Epithelial cell of esophagus (primary cell): ENCODE measurements around the gene PDLIM7.

ENCODE experiments used
- DNase-seq: peaks from one replicate; pipeline ENCODE4 v3.0.0; 2010; ENCODE audit warnings: low read depth
- H3K4me3 ChIP-seq: 2 replicates; pipeline ENCODE4 v1.5.1; 2011; ENCODE audit warnings: mild to moderate bottlenecking, low read length, control low read depth
- TF ChIP-seq, protein P1 (sequence below): IDR thresholded peaks from 2 replicates; pipeline ENCODE4 v1.5.1; 2011; ENCODE audit warnings: low read depth, mild to moderate bottlenecking, low read length, control low read depth, inconsistent platforms; ENCODE audit not compliant: insufficient read depth; ENCODE audit errors: missing control alignments

Gene PDLIM7

DNA sequence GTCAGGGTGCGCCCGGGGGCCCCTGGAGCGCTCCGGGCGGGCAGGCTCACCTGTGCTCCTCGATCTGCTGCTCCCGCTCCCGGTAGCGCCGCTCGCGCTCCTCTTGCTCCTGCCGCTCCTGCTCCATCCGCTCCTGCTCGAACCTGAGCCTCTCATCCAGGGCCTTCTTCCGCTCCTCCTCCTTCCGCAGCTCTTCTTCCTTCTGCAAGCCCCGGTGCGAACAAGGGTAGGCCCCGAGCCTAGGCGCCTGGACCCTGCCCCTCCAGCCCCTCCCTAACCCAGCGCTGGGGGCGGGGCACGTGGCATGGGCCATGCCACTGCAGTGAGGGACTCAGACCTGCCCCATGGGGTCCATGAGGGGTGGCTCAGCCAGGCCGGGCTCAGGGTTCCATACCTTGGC, 30.5 kb downstream of the PDLIM7 start:
- TF ChIP-seq, protein P1, sequence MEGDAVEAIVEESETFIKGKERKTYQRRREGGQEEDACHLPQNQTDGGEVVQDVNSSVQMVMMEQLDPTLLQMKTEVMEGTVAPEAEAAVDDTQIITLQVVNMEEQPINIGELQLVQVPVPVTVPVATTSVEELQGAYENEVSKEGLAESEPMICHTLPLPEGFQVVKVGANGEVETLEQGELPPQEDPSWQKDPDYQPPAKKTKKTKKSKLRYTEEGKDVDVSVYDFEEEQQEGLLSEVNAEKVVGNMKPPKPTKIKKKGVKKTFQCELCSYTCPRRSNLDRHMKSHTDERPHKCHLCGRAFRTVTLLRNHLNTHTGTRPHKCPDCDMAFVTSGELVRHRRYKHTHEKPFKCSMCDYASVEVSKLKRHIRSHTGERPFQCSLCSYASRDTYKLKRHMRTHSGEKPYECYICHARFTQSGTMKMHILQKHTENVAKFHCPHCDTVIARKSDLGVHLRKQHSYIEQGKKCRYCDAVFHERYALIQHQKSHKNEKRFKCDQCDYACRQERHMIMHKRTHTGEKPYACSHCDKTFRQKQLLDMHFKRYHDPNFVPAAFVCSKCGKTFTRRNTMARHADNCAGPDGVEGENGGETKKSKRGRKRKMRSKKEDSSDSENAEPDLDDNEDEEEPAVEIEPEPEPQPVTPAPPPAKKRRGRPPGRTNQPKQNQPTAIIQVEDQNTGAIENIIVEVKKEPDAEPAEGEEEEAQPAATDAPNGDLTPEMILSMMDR = no peak
- H3K4me3 ChIP-seq = no peak overlapping the region
- no peak for DNase-seq

DNA sequence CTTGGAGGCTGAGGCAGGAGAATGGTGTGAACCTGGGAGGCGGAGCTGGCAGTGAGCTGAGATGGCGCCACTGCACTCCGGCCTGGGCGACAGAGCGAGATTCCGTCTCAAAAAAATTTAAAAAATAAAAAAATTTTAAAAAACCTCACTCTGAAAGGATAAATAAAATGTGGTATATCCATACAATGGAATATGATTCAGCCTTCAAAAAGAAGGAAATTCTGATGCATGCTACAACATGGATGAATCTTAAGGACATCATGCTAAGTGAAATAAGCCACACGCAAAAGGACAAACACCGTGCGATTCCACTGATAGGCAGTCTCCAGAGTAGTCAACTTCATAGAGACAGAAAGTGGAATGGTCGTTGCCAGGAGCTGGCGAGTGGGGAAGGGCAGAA, 32.4 kb downstream of the PDLIM7 start:
- H3K4me3 ChIP-seq = no peak overlapping the region
- DNase-seq = no peak
- TF ChIP-seq, protein P1 = no peak

DNA sequence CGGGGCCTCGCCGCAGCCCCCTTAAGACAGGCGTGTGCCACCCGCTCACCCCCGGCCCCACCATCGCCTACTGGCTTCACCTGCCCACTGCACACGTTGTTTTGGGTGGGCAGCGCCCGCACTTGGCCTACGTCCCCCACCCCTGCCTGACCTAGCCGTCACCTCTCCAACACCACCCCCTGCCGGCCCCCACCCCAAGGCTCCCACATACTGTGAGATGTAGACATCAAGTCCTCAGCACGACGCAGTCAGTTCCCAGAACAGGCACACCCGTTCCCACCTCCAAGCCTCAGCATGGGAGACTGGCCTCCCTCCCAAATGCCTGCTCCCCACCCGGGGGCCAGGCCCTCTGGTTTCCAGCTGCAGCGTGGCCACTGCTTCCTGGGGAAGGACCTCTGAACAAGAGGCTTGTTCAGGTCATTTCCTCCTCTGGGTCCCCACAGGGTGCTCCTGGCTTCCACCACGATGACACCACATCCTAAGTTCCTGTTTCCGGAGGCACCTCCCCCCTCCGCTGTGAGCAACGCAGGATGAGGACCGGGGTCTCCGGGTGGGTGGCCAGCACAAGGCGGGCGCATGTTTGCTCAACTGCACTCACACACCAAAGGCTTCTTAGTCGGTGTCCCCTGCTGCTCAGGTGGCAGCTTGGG, 35.3 kb downstream of the PDLIM7 start:
- DNase-seq = no peak
- TF ChIP-seq, protein P1 = no peak
- H3K4me3 ChIP-seq = no peak overlapping the region

DNA sequence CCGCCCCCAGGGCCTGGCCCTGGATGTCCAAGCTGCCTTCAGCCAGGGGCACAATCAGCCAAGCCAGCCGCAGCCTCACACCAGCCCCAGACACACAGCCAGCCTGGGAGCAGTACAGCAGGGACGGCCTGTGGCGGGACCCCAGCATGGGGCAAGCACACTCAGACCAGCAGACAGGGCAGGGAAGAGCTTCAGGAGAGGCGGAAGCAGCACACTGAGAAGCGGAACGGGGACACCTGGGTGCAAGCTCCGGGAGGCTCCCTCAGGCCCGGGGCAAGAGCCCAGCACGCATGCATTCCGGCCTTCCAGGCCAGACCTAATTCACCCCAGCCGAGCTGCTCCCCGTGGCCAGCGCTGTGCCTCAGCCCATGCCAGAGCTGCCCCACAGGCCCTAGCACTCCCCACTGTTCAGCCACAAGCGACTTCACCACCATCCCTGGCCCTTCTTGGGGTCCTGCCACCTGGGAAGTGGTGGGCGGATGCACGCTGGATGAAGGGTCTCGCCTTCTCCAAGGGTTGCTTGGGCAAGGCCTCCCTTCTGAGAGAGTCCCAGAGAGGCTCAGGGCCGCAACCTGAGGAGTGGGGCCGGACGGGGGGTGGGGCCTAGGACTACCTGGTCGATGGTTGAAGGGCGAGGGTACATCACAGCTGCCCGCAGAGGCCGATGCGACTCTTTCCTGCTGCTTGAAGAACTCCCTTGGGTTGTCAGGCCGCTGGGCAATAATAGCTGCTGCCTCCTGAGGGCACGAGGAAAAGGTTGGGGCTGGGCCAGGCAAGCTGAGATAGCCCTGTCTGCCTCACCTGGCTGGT, 37.4 kb downstream of the PDLIM7 start:
- no peak for DNase-seq
- no peak overlapping the region for H3K4me3 ChIP-seq
- TF ChIP-seq, protein P1 = no peak

DNA sequence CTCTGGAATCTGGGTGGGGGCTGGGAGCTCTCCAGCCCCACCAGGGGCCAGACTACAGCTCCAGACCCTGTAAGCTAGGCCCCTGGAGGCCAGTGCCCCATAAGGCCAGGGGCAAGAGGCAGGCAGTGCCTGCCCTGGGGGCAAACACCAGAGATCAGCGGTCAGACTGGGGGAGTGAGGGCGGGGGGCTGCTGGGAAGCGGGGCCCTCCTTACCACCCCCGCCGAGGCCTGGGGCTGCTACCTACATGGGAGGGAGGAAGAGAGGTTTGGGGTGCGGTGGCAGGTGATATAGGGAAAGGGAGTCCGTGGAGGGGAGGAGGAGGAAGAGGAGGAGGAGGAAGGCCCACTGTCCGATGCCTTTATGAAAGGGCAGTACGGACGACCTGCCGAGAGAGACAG, 38.0 kb downstream of the PDLIM7 start:
- TF ChIP-seq, protein P1 = no peak
- no peak overlapping the region for H3K4me3 ChIP-seq
- DNase-seq = no peak

DNA sequence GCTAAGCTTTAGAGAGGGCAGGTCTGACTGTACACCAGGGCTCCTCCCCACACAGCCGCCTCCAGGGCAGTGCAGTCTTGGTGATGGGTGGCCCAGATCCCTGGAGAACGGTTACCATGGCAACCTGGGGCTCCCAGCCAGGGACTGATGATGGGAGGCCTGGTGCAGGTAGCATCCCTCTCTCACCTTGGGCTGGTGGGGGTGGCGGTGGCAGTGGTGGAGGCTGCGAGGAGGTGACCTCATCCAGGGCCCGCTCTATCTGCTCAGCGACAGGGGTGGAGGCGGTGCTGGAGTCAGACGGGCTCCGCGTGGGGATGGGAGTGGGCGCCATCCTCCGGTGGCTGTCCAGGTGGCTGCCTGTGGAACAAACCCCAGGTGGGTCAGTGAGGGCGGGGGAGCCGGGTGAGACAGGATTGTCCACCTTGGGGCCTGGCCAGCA, 38.5 kb downstream of the PDLIM7 start:
- TF ChIP-seq, protein P1 = no peak
- no peak for DNase-seq
- H3K4me3 ChIP-seq = no peak overlapping the region
